Right lobe of liver (tissue), 6 donors: ENCODE measurements around the gene SYT1. TPM values are rescaled to one million over a fixed set of nuclear protein-coding genes. Genes with fewer than 3 reads are reported as not detected.

Experiments used
- ATAC-seq, 4 donors: fragments of 200-7000 bp; cut with Tn5 transposase; one replicate each; pipeline ENCODE4 v1.9.1; 2020; ENCODE audit warnings: mild to moderate bottlenecking in 4 of 4, moderate library complexity in 4 of 4
- DNase-seq, 3 donors: peaks; one replicate each; pipeline ENCODE4 v3.0.0-alpha.2; 2020
- H3K27ac ChIP-seq, 3 donors: fragments of 200-600 bp; one replicate each; pipeline ENCODE4 v1.8.0; 2022
- H3K27me3 ChIP-seq, 2 donors: fragments of 200-600 bp; one replicate each; pipeline ENCODE4 v1.8.0; 2022
- H3K36me3 ChIP-seq, 4 donors: fragments of 200-600 bp; sonication (generic) in 1 of 4; one replicate each; pipeline versions ENCODE4 v1.5.1 to v1.8.0; 2017 to 2022; ENCODE audit warnings: control low read depth in 1 of 4
- H3K4me1 ChIP-seq, 4 donors: fragments of 200-600 bp; sonication (generic) in 1 of 4; one replicate each; pipeline versions ENCODE4 v1.5.1 to v1.8.0; 2017 to 2022; ENCODE audit warnings: control low read depth in 1 of 4
- H3K4me3 ChIP-seq, 3 donors: fragments of 200-600 bp; one replicate each; pipeline ENCODE4 v1.8.0; 2022
- H3K9me3 ChIP-seq, 4 donors: fragments of 200-600 bp; sonication (generic) in 1 of 4; one replicate each; pipeline versions ENCODE4 v1.5.1 to v1.8.0; 2017 to 2022; ENCODE audit warnings: control low read depth in 1 of 4
- CTCF ChIP-seq, 4 donors: fragments of 200-600 bp in 3 of 4; fragments of 450-650 bp in 1 of 4; IDR thresholded peaks; one replicate each; pipeline versions ENCODE4 v1.5.1 to v1.8.0; 2016 to 2022; ENCODE audit warnings: antibody characterized with exemption in 4 of 4, mild to moderate bottlenecking in 2 of 4
- POLR2A ChIP-seq: fragments of 450-650 bp; IDR thresholded peaks from one replicate; pipeline ENCODE4 v1.6.1; 2017; ENCODE audit warnings: antibody characterized with exemption, mild to moderate bottlenecking
- WGBS: methylation state at CpG from one replicate; pipeline ENCODE4 v1.1.6; 2018; ENCODE audit warnings: low coverage, low lambda C conversion rate; ENCODE audit not compliant: insufficient coverage; ENCODE audit errors: missing lambda C conversion rate; 5-methylcytosine and 5-hydroxymethylcytosine counted together
- intact Hi-C, 2 donors: fragments of 100-400 bp; cut with DNase I; formaldehyde crosslinking; loops; one replicate each; pipeline versions ENCODE4 v1.11.2 to v1.14.1; 2022
- total RNA-seq, 6 experiments: library from RNA; depleted of rRNA in 2 of 6; stranded (reverse); fragments of >200 nt in 2 of 6; fragmentation: NEBNext Ultra II Directional in 3 of 6; extraction: Animal tissue kit (Norgen Biotek cat#: 25700) in 3 of 6; gene quantifications; one replicate each; pipeline versions ENCODE4 v1.1.0 to v1.2.4, GENCODE V29; 2016 to 2023
- donor health status: DM: no; HTN: yes; CAD: no.
- donor health status: DM: no; HTN: no; CAD: no.
- donor health status: DM: no; HTN: no; CAD: no.
- donor health status: DM: no; HTN: yes; CAD: no.
- donor health status: DM: no; HTN: yes; CAD: no.

Gene SYT1
- total RNA-seq, 6 experiments from 2014 or later: 0.35 to 1.9 (median 0.81) TPM

GRCh38 chr12:78958941-78959340 is 94.4 kb downstream of the SYT1 start:
- DNase-seq: no peak
- Histone ChIP-seq H3K4me3 (no peak overlapping the region), H3K9me3 (no peaks in the 10 kb centered on the region), H3K4me1 (no peaks in the 10 kb centered on the region), H3K27ac (no peak overlapping the region), H3K36me3 (no peaks in the 10 kb centered on the region), H3K27me3 (no peaks in the 10 kb centered on the region)
- TF ChIP-seq CTCF (IDR thresholded peaks at IDR 0.05) (no peak), POLR2A (no peak)
- no peak for ATAC-seq
- 61% methylated on average over 3 of the region's 3 CpGs for WGBS
- intact Hi-C loops: no loop called here

DNA sequence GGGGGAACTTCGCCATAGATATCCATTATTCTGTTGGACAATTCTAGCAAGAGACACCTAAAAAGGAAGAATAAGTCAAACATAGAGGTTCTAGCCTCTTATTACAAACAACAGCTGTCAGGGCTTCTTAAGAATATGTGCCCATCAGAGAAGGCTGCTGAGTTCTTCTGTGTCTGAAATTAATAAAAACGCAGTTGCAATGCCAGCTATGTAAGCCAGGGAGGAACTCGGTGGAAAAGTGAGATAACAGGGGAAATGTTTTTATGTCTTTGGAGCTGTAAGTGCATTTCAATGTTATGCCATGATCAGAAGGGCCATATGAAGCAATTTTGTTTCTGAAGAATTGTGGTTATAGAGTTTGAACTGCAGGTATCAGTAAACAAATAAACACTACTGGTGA is 95.0 kb downstream of the SYT1 start:
- intact Hi-C loops: no loop called here
- no peaks in the 10 kb centered on the region for H3K27me3 ChIP-seq
- no peaks in the 10 kb centered on the region for H3K4me1 ChIP-seq
- DNase-seq: no peak
- 52% methylated on average over 3 of the region's 3 CpGs for WGBS
- no peaks in the 10 kb centered on the region for H3K36me3 ChIP-seq
- H3K27ac ChIP-seq: no peak overlapping the region
- no peak for TF ChIP-seq CTCF (IDR thresholded peaks at IDR 0.05)
- no peak for TF ChIP-seq POLR2A
- no peak for ATAC-seq
- no peaks in the 10 kb centered on the region for H3K9me3 ChIP-seq
- H3K4me3 ChIP-seq: no peak overlapping the region

DNA sequence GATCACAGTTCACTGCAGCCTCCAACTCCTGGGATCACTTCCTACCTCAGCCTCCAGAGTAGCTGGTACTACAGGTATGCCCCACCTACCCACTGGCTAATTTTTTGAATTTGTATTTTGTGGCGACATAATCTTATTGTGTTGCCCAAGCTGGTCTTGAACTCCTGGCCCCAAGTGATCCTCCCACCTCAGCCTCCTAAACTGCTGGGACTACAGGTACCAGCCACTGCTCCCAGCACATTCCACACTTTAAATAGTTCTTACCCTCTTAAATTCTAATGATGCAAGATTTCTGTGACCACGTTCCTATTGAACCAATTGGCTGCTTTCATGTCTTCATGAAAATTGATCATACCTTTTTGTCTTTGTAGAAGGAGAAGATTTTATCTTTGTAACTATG is 96.6 kb downstream of the SYT1 start:
- no peak for DNase-seq
- H3K4me1 ChIP-seq: no peaks in the 10 kb centered on the region
- H3K27ac ChIP-seq: no peak overlapping the region
- no peaks in the 10 kb centered on the region for H3K27me3 ChIP-seq
- H3K4me3 ChIP-seq: no peak overlapping the region
- no peaks in the 10 kb centered on the region for H3K9me3 ChIP-seq
- no peaks in the 10 kb centered on the region for H3K36me3 ChIP-seq
- ATAC-seq: no peak
- intact Hi-C loops: no loop called here
- TF ChIP-seq CTCF (IDR thresholded peaks at IDR 0.05): no peak
- no peak for TF ChIP-seq POLR2A
- 78% methylated on average over 1 of the region's 2 CpGs for WGBS

DNA sequence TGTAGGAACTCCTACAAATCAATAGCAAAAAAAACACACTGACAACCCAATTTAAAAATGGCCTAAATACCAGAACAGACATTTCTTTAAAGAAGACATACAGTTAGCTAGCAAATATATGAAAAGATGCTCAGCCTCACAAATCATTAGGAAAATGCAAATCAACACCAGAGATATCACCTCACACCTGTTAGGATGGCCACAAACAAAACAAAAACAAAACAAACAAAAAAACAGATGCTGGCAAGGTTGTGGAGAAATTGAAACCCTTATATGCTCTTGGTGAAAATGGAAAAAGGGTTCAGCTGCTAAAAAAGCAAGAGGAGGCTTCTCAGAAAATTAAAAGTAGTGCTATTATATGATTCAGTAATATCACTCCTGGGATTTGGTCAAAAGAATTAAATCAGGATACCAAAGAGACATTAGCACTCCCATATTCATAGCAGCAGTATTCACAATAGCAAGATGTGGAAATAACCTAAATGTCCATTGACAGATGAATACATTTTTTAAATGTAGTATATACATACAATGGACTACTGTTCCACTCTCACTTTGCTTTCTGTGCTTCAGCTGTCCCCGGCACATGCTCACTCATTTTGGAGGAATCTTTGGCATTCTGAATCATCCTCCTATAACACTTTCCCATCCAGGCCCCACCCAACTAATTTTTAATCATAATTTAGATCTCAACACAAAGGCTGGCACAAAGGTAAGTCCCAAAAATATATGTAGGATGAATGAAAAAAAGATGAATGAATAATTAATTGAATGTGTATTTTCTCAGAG is 99.1 kb downstream of the SYT1 start:
- no peaks in the 10 kb centered on the region for H3K4me1 ChIP-seq
- DNase-seq: no peak
- H3K9me3 ChIP-seq: no peaks in the 10 kb centered on the region
- ATAC-seq: no peak
- H3K36me3 ChIP-seq: no peaks in the 10 kb centered on the region
- H3K27ac ChIP-seq: no peak overlapping the region
- intact Hi-C loops: no loop called here
- 60% methylated on average over 1 of the region's 1 CpG for WGBS
- no peaks in the 10 kb centered on the region for H3K27me3 ChIP-seq
- TF ChIP-seq POLR2A (no peak), CTCF (IDR thresholded peaks at IDR 0.05) (no peak)
- H3K4me3 ChIP-seq: no peak overlapping the region
